Small intestine (tissue), 7 donors: ENCODE measurements around the gene PIP4K2B. TPM values are rescaled to one million over a fixed set of nuclear protein-coding genes. Genes with fewer than 3 reads are reported as not detected.

Experiments
- DNase-seq, 2 donors: peaks; one replicate each; pipeline versions ENCODE4 v3.0.0 to v3.0.0-alpha.2; 2013
- FAIRE-seq: peaks from 2 replicates; lab custom pipeline; 2012; peaks lifted over from hg19 to GRCh38; lab: Jason Lieb, UNC
- H3K27ac ChIP-seq, 3 donors: one replicate each; pipeline ENCODE4 v1.5.1; 2013; ENCODE audit warnings: low read length in 2 of 3, mild to moderate bottlenecking in 2 of 3, control low read depth in 1 of 3, inconsistent platforms in 1 of 3, low read depth in 1 of 3, moderate library complexity in 1 of 3
- H3K27me3 ChIP-seq, 3 donors: one replicate each; pipeline ENCODE4 v1.6.1; 2013; ENCODE audit warnings: low read length in 3 of 3, inconsistent platforms in 1 of 3; ENCODE audit not compliant: control insufficient read depth in 3 of 3, insufficient read depth in 3 of 3
- H3K36me3 ChIP-seq, 3 donors: one replicate each; pipeline ENCODE4 v1.6.1; 2013; ENCODE audit warnings: low read length in 3 of 3, inconsistent platforms in 1 of 3, low read depth in 1 of 3, mild to moderate bottlenecking in 1 of 3, moderate library complexity in 1 of 3; ENCODE audit not compliant: control insufficient read depth in 3 of 3, insufficient read depth in 2 of 3
- H3K4me1 ChIP-seq, 3 donors: one replicate each; pipeline ENCODE4 v1.6.1; 2013; ENCODE audit warnings: low read length in 2 of 3, inconsistent platforms in 1 of 3, low read depth in 1 of 3, mild to moderate bottlenecking in 1 of 3, moderate library complexity in 1 of 3; ENCODE audit not compliant: control insufficient read depth in 3 of 3, insufficient read depth in 2 of 3
- H3K4me3 ChIP-seq, 3 donors: one replicate each; pipeline ENCODE4 v1.5.1; 2013; ENCODE audit warnings: low read length in 3 of 3, control low read depth in 1 of 3, inconsistent platforms in 1 of 3, low read depth in 1 of 3, mild to moderate bottlenecking in 1 of 3, moderate library complexity in 1 of 3
- H3K9me3 ChIP-seq, 2 donors: one replicate each; pipeline ENCODE4 v1.6.1; 2013; ENCODE audit warnings: low read depth in 1 of 2, low read length in 1 of 2; ENCODE audit not compliant: control insufficient read depth in 2 of 2, insufficient read depth in 1 of 2
- WGBS, 3 donors: extraction: QIAGEN DNeasy Blood & Tissue Kit; methylation state at CpG; one replicate each; pipeline ENCODE4 v1.1.7; 2013; 5-methylcytosine and 5-hydroxymethylcytosine counted together
- polyA plus RNA-seq, 4 donors: library from polyadenylated mRNA; stranded (reverse) in 3 of 4; unstranded in 1 of 4; fragments of 200-250 nt in 3 of 4; fragments of 120-200 nt in 1 of 4; gene quantifications; one replicate each; pipeline versions ENCODE4 v1.2.1 to v1.2.3, GENCODE V29; 2013
- donor health status: healthy with polysubstance abuse.
- donor health status: control.
- donor health status: control.
- donor health status: Bipolar disorder and iron deficiency.
- donor health status: healthy.

PIP4K2B gene
- polyA plus RNA-seq, 4 donors: 4.9 to 28.0 (median 12.2) TPM

DNA sequence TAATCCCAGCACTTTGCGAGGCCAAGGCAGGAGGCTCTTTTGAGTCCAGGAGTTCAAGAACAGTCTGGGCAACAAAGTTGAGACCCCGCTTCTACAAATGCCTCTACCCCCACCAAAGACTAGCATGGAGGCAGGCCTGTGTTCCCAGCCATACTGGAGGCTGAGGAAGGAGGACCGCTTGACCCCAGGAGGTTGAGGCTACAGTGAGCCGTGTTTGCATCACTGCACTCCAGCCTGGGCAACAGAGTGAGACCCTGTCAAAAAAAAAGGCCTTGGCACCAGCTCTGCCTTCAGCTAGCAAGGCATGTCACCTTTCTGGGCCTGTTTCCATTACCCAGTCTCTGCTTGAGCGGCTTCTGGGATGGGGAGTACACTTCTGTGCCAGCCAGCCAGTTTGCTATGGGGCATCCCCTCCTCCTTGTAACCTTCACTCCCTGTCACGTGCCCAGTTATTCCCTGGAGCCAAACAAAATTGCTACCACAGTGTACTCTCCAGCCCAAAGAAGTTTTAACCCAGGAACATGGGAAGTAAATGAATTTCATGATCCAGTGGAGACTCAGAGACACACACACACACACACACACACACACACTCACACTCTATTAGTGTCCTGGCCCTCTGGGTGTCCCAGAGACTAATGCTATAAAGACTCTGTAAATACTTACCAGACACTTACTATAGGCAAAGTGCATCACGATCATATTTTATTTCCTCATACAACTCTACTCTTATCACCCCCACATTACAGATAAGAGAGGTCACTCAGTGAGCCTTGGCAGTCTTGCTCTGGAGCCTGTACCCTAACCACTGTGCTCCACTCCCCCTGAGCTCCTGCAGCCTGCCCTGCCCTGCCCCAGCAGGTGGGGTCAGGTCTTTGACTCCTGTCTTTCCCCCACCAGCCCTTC lies 66.7 kb downstream of the PIP4K2B start:
- FAIRE-seq: no peak
- WGBS, 3 donors: 38 to 66% (median 49%) methylated on average over 7 of the region's 7 CpGs

DNA sequence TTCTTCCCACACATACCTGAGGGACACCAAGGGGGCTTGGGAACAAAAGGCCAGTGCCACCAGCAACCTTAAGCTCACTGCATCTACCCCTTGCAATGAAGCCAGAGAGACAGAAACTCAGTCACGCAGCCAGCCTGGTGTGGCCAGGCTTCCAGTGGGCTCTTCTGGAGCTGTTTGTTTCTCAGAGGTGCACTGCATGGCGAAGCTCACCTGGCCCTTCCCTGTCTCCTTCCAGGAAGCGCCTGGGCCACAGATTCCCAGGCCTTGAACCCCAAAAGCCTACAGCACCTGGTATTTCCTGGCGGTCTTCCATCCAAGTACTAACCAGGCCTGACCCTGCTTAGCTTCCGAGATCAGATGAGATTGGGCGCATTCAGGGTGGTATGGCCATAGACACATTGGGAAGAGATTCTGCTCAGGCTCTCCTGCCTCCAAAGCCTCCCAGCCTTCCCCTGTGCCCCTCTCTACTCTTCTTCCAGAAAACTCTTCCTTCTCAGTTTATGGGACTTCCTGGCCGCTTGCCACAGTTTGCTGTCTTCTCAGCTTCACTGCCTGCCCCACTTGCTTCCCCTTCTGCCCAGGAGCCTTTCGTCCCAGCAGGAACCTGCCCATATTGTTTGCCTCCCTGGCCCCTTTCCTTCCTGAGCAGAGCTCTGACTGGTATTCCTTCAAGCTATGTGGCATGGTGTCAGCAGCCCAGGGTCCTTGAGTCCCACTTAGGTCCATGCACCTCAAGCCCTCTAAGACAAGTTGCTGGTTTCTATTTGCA lies 67.6 kb downstream of the PIP4K2B start:
- DNase-seq (no peak), FAIRE-seq (no peak)
- Histone ChIP-seq H3K27me3 (no peaks in the 10 kb centered on the region), H3K4me1 (peaks cover 7 to 63% (median 10%) of the 10 kb centered on the region in 3 donors), H3K36me3 (peaks cover 0 to 70% (median 2%) of the 10 kb centered on the region in 3 donors), H3K27ac (peak overlapping the region; percentile 94 to 99 (median 96)), H3K4me3 (peak overlapping the region in 2 of 3 donors; percentile 65 to 70), H3K9me3 (no peaks in the 10 kb centered on the region)
- WGBS, 3 donors: 20 to 62% (median 39%) methylated on average over 8 of the region's 8 CpGs

More for the DNA sequence above, 66.7 kb downstream of the PIP4K2B start:
- Histone ChIP-seq H3K4me3 (peak overlapping the region in 2 of 3 donors; percentile 65 to 70), H3K27ac (peak overlapping the region; percentile 94 to 99 (median 96)), H3K9me3 (no peaks in the 10 kb centered on the region), H3K4me1 (peaks cover 7 to 57% (median 10%) of the 10 kb centered on the region in 3 donors), H3K36me3 (peaks cover 0 to 75% (median 2%) of the 10 kb centered on the region in 3 donors), H3K27me3 (no peaks in the 10 kb centered on the region)
- DNase-seq: peak; percentile 71 to 96

DNA sequence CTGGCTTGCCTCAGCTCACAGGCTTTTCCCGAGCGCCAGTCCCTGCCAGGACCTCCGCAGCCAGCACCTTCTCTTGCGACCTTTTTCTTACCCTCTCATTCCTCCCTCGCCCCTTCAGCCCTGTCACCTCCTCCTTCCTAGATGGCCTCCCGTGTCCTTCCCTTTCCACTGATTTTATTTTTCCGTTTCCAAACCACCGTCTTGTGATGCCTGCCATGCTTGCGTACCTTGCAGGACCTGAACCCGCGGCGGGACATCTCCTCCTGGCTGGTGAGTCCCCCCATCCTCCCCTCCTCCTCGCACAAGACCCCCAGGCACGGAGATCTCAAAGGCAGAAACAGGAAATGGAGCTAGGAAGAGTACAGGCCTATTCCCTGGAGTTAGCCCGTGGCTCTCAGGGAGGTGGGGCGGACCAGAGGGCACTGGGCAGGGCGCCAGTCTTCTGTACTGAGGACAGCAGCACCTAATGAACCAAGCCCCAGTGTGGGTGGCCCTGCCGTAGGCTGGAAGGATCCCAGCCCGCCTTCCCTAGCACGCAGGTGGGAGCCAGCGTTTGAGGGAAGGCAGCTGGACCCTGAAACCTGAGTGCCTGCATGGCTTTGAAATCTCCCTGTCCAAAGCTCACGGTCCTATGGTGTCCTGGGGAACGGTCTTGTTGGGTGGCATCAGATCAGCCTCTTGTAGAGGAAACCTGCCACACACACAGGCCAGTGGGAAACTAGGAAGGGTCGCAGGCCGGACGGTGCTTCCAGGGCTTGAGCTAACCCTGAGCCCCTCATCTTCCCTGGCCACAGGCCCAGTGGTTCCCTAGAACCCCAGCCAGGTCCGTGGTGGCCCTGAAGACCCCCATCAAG lies 68.6 kb downstream of the PIP4K2B start:
- Histone ChIP-seq H3K27ac (peak overlapping the region; percentile 94 to 99 (median 96)), H3K4me1 (peaks cover 7 to 68% (median 10%) of the 10 kb centered on the region in 3 donors), H3K27me3 (no peaks in the 10 kb centered on the region), H3K36me3 (peaks cover 0 to 64% (median 2%) of the 10 kb centered on the region in 3 donors), H3K4me3 (peak overlapping the region; percentile 65 to 73 (median 70)), H3K9me3 (no peaks in the 10 kb centered on the region)
- FAIRE-seq: no peak
- DNase-seq: peak; percentile 91 to 95
- WGBS, 3 donors: 3 to 16% (median 7%) methylated on average over 24 to 27 of the region's 27 CpGs

DNA sequence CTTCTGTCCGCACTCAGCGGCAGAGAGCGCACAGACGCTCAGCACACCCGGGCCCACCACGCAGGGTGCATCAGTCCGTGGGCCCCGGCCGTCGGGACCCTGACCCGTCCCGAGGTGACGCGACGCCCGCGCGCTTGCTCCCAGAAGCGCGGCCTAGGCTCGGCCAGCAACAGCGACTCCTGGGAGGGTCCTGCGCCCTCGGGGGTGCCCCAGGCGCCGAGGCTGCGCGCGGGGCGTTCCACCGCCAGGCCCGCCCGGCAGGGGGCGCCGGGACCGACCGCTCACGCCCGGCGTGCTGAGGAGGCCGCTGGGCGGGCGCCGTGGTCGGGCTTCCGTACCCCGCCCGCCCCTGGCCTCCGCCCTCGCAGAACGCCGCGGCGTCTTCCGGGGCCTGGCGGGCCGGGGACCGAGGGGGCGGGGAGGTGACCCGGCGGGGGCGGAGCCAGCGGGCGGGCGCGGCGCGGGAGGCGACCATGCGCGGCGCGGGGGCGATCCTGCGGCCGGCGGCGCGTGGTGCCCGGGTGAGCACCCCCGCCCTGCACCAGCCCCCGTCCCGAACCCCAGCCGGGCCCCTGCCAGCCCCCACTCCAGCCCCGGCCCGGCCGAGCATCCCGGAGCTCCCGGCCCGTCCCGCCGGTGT lies 69.3 kb downstream of the PIP4K2B start, which contains the start of gene CISD3:
Gene CISD3, plus strand, starts transcription at position 456 of the 640 bp plus-strand sequence. Its CDS starts 18 bp downstream, at position 474.
- FAIRE-seq (no peak), DNase-seq (peak; percentile 91 to 95)
- Histone ChIP-seq H3K4me1 (peaks cover 7 to 71% (median 10%) of the 10 kb centered on the region in 3 donors), H3K4me3 (peak within 1 kb of the TSS; percentile 65 to 73 (median 70)), H3K36me3 (peaks cover 0 to 64% (median 2%) of the 10 kb centered on the region in 3 donors), H3K27me3 (no peaks in the 10 kb centered on the region), H3K27ac (peak within 1 kb of the TSS; percentile 94 to 99 (median 96)), H3K9me3 (no peaks in the 10 kb centered on the region)
- 0 to 1% (median 1%) methylated on average over 13 to 92 of the region's 92 CpGs for WGBS, 3 donors

DNA sequence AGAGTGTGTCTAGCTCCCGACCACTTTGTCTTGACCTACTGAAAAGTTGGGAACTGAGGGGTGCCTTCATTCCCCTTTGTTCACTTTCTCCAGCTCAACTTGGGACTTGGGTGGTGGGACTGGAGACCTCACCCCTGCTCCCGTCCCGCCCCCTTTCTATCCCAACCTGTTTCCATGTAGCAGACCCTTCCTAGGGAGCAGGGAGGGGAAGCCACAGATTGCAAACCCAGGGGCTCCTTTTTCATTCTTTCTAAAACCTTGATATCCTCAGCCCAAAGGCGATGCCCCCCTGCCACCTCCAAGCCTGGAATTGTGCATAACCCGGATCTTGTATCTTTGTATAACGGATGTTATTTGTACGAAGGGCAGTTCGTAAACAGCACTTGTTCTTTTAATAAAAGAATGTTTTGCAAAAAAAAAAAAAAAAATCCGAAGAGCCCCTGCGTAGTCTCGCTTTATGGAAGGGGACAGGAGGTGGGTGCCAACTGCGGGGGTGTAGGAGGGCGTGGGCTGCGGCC lies 69.9 kb downstream of the PIP4K2B start:
- Histone ChIP-seq H3K36me3 (peaks cover 0 to 66% (median under 1%) of the 10 kb centered on the region in 3 donors), H3K27ac (peak overlapping the region; percentile 60 to 91 (median 88)), H3K4me3 (peak overlapping the region in 2 of 3 donors; percentile 64 to 65), H3K4me1 (peaks cover 7 to 68% (median 10%) of the 10 kb centered on the region in 3 donors), H3K9me3 (no peaks in the 10 kb centered on the region), H3K27me3 (no peaks in the 10 kb centered on the region)
- no peak for FAIRE-seq
- DNase-seq: no peak
- WGBS, 3 donors: 22 to 28% (median 24%) methylated on average over 14 of the region's 14 CpGs

DNA sequence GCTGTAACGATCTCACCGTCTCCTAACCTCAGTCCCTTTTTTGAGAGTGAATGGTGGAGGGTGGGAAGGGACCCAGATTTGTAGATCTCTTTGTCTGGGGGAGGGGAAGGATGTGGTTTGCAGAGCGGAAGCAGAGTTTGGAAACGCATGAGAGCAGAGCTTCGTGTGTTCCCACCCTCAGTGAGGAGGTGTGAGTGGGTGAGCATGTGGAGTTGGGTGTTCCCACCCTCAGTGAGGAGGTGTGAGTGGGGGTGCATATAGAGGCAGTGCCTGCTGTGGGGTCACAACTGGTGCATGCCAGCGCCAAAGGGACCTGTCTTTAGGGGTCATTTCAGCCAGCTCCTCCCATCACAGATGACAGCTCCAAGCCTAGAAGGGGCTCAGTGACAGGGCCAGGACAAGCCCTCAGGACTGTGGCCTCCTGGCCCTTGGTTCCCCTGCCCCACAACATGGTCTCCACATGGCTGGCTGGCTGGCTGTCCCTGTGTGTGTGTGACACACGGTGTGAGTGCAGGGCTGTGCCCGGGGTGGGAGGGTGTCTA lies 71.0 kb downstream of the PIP4K2B start:
- DNase-seq: peak in 1 of 2 donors; percentile 70
- Histone ChIP-seq H3K4me3 (no peak overlapping the region), H3K4me1 (peaks cover 7 to 59% (median 10%) of the 10 kb centered on the region in 3 donors), H3K27me3 (no peaks in the 10 kb centered on the region), H3K36me3 (peaks cover 0 to 60% (median 2%) of the 10 kb centered on the region in 3 donors), H3K9me3 (no peaks in the 10 kb centered on the region), H3K27ac (peak overlapping the region in 2 of 3 donors; percentile 65 to 66)
- WGBS, 3 donors: 64 to 71% (median 68%) methylated on average over 8 of the region's 8 CpGs
- no peak for FAIRE-seq

DNA sequence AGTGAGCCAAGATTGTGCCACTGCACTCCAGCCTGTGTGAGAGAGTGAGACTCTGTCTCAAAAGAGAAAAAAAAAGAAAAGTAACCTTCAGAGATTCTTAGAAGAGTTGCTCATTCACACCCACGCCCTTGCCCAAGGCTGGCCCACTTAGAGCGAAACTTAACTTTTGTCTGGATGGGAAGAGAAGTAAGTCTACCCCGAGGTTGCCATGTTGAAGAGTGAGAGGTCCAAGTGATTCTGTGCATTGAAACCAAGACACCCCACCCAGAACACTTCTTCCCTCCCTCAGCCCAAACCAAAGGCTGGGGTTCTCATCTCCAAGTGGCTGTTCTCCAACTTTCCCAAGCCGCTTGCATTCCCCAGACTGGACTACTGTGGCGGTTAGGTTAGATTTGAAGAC lies 71.6 kb downstream of the PIP4K2B start:
- WGBS, 3 donors: 74 to 79% (median 76%) methylated on average over 5 of the region's 5 CpGs
- Histone ChIP-seq H3K9me3 (no peaks in the 10 kb centered on the region), H3K4me3 (no peak overlapping the region), H3K4me1 (peaks cover 7 to 52% (median 10%) of the 10 kb centered on the region in 3 donors), H3K36me3 (peaks cover 0 to 60% (median 3%) of the 10 kb centered on the region in 3 donors), H3K27ac (peak overlapping the region in 1 of 3 donors; percentile 44), H3K27me3 (no peaks in the 10 kb centered on the region)
- DNase-seq: no peak
- no peak for FAIRE-seq
